Measurements from ENCODE around the gene TMEM87B. TPM values are rescaled to one million over a fixed set of nuclear protein-coding genes. Genes with fewer than 3 reads are reported as not detected.
A peak's percentile ranks its signal among the peaks of the same experiment; 100 is the strongest.

TMEM87B gene
- total and polyA plus RNA-seq, 10 of the 15 experiments (the other 5 are each of a cell fraction or from before 2014, with no cell fraction given), result 5.7 to 20.6 (median 12.3) TPM

DNA sequence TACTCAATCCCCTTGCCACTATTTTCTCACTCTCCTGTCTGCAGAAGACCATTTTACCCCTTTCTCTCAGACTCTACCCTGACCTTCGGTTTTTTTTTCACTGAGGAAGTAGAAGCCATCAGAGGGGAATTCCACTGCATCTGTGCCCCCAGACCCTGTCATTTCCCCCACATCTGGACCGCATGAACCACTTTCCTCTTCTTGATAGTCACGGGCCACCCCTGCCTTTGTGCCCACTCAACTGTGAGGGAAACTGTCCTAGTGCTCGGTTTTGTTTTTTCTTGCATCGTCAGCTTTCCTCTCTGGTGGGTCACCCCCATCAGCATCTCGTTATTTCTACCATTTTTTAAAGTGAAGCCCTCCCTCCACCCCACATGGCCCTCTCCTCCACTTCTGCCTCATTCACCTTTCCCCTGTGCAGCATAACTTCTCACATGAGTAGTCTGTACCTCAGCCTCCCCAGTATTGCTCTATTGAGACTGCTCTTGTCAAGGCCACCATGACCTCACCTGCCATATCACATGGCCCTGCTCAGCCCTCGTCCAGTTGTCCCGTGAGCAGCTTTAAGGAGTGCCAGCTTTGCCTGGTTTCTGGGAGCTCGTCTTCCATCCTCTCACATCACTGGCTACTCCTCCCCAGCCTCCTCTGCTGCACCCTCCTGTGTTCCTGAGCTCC is 32.4 kb downstream of the TMEM87B start (continued):
- TF ChIP-seq, protein P1, sequence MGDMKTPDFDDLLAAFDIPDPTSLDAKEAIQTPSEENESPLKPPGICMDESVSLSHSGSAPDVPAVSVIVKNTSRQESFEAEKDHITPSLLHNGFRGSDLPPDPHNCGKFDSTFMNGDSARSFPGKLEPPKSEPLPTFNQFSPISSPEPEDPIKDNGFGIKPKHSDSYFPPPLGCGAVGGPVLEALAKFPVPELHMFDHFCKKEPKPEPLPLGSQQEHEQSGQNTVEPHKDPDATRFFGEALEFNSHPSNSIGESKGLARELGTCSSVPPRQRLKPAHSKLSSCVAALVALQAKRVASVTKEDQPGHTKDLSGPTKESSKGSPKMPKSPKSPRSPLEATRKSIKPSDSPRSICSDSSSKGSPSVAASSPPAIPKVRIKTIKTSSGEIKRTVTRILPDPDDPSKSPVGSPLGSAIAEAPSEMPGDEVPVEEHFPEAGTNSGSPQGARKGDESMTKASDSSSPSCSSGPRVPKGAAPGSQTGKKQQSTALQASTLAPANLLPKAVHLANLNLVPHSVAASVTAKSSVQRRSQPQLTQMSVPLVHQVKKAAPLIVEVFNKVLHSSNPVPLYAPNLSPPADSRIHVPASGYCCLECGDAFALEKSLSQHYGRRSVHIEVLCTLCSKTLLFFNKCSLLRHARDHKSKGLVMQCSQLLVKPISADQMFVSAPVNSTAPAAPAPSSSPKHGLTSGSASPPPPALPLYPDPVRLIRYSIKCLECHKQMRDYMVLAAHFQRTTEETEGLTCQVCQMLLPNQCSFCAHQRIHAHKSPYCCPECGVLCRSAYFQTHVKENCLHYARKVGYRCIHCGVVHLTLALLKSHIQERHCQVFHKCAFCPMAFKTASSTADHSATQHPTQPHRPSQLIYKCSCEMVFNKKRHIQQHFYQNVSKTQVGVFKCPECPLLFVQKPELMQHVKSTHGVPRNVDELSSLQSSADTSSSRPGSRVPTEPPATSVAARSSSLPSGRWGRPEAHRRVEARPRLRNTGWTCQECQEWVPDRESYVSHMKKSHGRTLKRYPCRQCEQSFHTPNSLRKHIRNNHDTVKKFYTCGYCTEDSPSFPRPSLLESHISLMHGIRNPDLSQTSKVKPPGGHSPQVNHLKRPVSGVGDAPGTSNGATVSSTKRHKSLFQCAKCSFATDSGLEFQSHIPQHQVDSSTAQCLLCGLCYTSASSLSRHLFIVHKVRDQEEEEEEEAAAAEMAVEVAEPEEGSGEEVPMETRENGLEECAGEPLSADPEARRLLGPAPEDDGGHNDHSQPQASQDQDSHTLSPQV (IDR thresholded peaks at IDR 0.05), result no peak
- TF ChIP-seq MEF2A (IDR thresholded peaks at IDR 0.05; ENCODE audit: insufficient read depth, low read depth, low read length) (no peak), PAX5 (IDR thresholded peaks at IDR 0.05; ENCODE audit: borderline replicate concordance, low read depth, low read length) (peak; percentile 73; the same call in 1 of the 2 replicates), FOS (IDR thresholded peaks at IDR 0.05; ENCODE audit: borderline replicate concordance, extremely low read depth, insufficient read length) (no peak), EP300 (IDR thresholded peaks at IDR 0.05; ENCODE audit: borderline replicate concordance in 1 of 2, control insufficient read depth in 1 of 2, low read depth in 2 of 2, low read length in 2 of 2) (no peak), ZNF24 (IDR thresholded peaks at IDR 0.05) (no peak), SMARCA5 (IDR thresholded peaks at IDR 0.05) (no peak), IKZF1 (conservative IDR thresholded peaks at IDR 0.05) (0 out of 2 replicates have a peak, but pooled peaks have one; percentile 34), POLR2AphosphoS2 (IDR thresholded peaks at IDR 0.05; ENCODE audit: low read depth, low read length) (no peak)
- TF ChIP-seq, protein P2, sequence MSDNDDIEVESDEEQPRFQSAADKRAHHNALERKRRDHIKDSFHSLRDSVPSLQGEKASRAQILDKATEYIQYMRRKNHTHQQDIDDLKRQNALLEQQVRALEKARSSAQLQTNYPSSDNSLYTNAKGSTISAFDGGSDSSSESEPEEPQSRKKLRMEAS (IDR thresholded peaks at IDR 0.05; ENCODE audit: low read depth, low read length), result no peak
- TF ChIP-seq, protein P3, sequence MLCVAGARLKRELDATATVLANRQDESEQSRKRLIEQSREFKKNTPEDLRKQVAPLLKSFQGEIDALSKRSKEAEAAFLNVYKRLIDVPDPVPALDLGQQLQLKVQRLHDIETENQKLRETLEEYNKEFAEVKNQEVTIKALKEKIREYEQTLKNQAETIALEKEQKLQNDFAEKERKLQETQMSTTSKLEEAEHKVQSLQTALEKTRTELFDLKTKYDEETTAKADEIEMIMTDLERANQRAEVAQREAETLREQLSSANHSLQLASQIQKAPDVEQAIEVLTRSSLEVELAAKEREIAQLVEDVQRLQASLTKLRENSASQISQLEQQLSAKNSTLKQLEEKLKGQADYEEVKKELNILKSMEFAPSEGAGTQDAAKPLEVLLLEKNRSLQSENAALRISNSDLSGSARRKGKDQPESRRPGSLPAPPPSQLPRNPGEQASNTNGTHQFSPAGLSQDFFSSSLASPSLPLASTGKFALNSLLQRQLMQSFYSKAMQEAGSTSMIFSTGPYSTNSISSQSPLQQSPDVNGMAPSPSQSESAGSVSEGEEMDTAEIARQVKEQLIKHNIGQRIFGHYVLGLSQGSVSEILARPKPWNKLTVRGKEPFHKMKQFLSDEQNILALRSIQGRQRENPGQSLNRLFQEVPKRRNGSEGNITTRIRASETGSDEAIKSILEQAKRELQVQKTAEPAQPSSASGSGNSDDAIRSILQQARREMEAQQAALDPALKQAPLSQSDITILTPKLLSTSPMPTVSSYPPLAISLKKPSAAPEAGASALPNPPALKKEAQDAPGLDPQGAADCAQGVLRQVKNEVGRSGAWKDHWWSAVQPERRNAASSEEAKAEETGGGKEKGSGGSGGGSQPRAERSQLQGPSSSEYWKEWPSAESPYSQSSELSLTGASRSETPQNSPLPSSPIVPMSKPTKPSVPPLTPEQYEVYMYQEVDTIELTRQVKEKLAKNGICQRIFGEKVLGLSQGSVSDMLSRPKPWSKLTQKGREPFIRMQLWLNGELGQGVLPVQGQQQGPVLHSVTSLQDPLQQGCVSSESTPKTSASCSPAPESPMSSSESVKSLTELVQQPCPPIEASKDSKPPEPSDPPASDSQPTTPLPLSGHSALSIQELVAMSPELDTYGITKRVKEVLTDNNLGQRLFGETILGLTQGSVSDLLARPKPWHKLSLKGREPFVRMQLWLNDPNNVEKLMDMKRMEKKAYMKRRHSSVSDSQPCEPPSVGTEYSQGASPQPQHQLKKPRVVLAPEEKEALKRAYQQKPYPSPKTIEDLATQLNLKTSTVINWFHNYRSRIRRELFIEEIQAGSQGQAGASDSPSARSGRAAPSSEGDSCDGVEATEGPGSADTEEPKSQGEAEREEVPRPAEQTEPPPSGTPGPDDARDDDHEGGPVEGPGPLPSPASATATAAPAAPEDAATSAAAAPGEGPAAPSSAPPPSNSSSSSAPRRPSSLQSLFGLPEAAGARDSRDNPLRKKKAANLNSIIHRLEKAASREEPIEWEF (IDR thresholded peaks at IDR 0.05; ENCODE audit: insufficient replicate concordance, low read depth, low read length), result no peak
- TF ChIP-seq, protein P4, sequence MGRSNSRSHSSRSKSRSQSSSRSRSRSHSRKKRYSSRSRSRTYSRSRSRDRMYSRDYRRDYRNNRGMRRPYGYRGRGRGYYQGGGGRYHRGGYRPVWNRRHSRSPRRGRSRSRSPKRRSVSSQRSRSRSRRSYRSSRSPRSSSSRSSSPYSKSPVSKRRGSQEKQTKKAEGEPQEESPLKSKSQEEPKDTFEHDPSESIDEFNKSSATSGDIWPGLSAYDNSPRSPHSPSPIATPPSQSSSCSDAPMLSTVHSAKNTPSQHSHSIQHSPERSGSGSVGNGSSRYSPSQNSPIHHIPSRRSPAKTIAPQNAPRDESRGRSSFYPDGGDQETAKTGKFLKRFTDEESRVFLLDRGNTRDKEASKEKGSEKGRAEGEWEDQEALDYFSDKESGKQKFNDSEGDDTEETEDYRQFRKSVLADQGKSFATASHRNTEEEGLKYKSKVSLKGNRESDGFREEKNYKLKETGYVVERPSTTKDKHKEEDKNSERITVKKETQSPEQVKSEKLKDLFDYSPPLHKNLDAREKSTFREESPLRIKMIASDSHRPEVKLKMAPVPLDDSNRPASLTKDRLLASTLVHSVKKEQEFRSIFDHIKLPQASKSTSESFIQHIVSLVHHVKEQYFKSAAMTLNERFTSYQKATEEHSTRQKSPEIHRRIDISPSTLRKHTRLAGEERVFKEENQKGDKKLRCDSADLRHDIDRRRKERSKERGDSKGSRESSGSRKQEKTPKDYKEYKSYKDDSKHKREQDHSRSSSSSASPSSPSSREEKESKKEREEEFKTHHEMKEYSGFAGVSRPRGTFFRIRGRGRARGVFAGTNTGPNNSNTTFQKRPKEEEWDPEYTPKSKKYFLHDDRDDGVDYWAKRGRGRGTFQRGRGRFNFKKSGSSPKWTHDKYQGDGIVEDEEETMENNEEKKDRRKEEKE (IDR thresholded peaks at IDR 0.05), result no peak
- TF ChIP-seq, protein P5, sequence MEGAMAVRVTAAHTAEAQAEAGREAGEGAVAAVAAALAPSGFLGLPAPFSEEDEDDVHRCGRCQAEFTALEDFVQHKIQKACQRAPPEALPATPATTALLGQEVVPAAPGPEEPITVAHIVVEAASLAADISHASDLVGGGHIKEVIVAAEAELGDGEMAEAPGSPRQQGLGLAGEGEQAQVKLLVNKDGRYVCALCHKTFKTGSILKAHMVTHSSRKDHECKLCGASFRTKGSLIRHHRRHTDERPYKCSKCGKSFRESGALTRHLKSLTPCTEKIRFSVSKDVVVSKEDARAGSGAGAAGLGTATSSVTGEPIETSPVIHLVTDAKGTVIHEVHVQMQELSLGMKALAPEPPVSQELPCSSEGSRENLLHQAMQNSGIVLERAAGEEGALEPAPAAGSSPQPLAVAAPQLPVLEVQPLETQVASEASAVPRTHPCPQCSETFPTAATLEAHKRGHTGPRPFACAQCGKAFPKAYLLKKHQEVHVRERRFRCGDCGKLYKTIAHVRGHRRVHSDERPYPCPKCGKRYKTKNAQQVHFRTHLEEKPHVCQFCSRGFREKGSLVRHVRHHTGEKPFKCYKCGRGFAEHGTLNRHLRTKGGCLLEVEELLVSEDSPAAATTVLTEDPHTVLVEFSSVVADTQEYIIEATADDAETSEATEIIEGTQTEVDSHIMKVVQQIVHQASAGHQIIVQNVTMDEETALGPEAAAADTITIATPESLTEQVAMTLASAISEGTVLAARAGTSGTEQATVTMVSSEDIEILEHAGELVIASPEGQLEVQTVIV (IDR thresholded peaks at IDR 0.05; ENCODE audit: borderline replicate concordance, partially characterized antibody), result no peak
